ENCODE results near the gene FAM156A.
"Not testable (repeated sequence)": the region's sequence is repeated elsewhere in the genome, so short reads cannot be mapped to it uniquely, and the experiment has no call there.

Gene FAM156A

DNA sequence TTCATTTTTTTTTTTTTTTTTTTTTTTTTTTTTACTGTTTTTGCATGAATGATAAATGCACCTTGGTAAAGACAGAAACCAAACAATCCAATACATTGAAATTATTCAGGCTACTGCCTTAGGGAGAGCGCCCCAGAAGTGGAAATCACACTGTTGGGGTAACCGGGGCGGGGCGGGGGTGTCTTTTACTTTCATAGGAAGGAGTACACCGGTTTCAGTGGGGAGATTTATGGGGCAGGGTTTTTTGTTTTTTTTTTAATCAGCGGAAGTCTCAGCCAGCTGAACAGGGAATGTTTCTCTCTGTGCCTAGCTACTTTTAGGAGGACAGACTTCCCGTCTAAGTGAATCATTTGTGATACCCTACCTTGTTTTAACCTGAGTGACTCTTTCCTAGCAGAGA lies 643 bp upstream of the FAM156A start:
- DNase-seq, result not testable (repeated sequence)

DNA sequence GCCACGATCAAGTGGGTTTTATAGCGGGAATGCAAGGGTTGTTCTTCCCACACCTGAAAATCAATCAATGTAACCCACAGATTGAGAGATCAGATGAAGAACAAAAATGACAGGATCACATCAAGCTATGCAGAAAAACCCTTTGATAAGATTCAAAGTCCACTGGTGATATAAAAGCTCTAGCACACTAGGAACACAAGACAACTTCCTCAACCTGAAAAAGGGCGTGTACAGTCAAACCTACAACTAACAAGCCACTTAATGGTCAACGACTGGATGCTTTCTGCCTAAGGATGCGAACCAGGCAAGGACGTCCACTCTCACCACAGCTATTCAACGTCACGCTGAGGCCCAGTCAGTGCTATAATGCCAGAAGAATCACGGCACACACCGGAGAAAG lies 8.4 kb downstream of the FAM156A start:
- DNase-seq, result not testable (repeated sequence)

DNA sequence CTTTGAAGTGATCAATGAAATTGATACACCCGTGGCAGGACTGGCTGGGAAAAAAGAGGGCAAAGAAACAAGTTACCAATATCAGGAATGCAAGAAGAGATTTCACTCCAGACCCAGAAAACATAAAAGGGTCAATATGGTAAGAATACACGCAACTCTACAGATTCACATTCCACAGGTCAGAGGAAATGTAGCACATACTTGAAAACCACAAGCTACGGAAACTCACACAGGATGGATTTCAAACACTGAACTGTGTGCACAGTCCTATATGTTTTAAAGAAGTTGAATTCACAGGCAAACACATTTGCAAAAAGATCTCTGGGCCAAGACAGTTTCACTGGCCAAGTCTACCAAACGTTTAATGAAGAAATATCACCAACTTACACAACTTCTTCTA lies 9.0 kb downstream of the FAM156A start:
- DNase-seq, result not testable (repeated sequence)

DNA sequence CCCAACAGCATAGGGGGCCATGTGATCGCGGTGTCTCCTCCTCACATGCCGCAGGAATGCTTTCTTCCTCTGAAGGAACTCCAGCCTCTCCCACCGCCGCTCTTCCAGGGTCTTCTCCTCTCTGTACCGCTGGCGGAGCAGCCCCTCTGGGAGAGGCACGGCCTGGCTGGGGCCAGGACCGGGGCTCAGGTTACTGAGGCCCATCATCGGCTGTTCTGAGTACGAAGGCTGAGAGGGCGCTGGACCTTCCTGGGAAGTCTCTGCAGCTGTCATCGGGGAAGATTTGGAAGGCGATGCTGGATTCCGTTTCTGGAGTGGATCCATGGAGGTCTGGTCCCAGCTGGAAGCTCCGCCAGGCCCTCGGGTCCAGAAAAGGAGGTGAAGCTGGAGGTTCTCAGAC lies 10.1 kb downstream of the FAM156A start:
- not testable (repeated sequence) for DNase-seq

DNA sequence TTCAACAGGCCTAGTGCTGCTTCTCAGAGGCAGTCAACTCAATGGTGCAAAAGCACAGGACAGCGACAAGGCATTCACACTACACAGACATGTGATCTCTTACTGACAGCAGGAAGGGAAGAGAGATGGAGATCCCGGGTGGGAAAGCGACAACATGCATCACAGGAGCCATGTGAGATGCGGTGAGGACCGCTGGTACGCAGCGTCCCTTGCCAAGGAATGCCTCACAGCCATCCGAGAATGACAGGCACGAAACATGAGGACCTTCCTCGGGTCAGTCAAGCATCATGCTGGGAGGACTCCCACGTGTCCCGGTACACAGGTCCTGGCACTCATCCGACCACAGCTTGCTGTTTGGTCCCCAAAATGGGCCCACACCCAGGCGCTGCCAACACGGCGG lies 10.8 kb downstream of the FAM156A start:
- DNase-seq, result not testable (repeated sequence)

DNA sequence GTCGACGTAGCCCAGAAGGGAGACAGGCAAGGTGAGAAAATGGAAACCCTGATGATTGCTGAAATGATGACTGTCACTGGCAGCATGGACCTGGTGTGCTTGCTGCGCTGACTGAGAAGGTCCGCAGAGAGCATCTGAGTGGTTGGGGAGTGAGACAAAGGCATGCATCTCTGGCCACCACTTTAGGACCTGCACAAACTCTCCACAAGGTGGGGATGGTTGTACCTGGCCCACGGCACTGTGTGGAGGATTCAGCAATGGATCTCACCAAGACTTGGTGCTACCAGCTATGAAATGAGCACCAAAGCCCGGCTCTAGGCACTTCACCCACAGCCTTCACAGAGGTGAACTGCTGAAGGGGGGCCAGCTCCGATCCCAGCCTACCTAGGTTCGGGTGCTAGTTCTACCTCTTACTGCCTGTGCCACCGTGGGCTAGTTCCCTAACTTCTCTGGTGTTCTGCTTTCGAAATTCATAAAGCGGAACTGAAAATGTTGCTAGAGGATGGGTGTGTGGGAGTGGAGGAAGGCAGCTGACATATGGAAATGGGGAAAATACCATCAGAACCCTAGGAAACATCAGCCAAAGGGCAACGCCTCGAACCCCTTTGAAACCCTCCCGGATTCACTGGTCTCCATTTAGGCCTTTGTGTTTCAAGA lies 12.4 kb downstream of the FAM156A start:
- not testable (repeated sequence) for DNase-seq

DNA sequence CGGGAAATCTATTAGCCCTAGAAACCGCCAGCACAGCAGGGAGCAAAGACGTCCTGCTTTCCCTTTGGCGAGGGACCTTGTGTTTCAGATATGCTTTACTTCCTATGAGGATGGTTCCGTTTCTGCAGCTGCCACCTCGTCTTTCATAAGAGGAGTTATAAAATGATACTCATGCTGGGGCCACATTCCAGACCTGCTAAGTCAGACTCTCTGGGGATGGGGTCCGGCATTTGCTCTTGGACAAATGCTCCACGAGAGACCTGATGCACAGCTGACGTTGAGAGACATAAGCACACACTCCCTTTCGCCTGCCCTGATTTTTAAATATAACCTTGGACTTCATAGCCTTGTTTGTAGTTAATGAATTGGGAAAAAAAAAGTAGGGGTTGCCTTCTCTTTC lies 16.6 kb downstream of the FAM156A start:
- DNase-seq, result not testable (repeated sequence)

DNA sequence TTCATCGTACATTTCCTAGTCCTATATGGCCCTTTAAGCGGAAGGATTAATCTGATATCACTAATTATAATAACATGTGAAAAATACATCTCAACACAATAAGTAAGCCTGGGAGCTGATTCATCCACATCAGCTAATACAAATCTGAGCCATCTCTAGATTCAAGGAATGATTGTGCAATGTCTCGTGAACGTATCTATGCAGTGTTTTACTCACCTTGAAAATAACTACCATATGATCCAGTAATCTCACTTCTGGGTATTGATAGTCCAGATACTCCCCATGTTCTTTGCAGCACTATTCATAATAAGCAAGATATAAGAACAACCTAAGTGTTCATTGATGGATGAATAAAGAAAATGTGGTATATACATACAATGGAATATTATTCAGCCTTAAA lies 17.6 kb downstream of the FAM156A start:
- not testable (repeated sequence) for DNase-seq

DNA sequence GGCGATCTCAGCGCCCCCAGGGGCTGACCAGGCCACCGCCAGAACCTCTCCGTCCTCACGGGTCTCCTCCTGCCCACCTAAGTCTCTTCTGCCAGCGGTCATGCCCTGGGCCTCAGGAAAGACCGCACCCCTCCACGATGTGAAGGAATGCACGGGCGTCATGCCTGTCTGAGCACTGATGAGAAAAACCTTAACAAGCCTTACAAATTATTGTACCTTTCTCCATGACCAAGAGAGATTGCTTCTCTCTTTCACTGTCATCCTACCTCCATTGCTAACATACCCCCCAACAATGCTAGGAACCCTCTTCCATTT lies 22.9 kb downstream of the FAM156A start:
- DNase-seq, result not testable (repeated sequence)

DNA sequence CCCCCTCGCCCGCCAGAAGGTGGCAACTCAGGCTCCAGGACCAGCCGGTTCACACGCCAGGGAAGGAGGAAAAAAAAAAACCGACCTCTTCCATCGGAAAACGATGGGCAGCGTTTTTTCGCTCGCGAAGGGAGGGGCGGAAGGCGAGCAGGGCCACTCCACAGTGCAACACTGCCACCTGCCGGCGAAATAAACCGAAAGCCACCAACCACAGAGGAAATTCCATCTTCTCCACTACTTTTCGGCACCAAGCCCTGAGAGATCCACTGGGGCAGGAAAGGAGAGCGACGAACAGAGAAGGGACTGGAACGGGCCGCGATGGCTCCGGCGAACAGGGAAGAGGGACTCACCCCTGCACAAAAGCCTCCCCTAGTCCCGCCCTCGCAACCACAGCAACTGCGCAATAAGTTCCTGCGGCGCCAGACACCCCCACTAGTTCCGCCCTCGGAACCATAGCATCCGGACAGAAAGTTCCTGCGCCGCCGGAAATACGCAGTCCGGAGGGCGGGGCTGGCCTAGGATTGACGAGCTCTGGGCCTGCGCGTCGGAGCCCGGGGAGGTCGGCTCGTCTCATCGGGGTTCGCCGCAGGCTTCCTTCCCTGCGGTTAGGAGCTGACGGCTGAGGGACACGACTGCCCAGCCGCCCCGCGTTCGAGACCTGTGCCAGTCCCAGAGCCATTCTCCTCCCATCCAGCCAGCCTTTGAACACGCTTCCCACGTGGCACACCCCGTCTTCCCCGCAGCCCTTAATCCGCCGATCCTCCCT lies 23.4 kb downstream of the FAM156A start:
- DNase-seq, result peak; percentile 95

DNA sequence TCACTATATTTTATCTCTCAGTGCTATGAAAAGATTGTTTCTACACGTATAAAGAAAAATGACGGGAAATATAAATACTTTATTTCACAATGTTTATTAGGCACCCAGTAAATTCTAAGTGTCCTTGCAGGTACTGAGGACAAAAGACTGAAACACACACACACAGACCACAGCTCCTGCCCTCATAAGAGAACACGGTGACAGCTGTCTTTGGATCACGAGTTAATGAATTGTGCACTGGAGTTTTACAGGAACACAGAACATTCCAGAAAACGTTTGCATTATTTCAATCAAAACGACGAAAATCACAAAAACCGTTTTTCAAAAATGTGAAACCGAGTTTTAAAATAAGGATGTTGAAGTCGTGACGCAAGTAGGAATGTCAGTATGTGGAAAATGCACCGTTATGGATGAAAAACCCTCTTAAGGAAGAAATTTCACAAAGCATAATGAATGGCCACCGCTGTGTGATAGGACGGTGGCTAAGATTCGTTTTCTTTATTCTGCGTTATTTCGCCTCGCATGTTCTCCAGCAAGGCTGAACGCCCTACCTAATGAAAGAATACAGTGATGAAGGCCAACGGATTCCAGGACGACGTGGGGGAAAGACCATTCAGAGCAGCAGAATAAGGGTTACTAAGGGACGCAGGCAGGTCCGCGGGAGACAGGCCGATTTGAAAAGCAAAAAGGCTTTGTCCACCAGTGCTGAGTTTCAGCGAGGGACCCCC lies 24.2 kb downstream of the FAM156A start:
- DNase-seq, result no peak

DNA sequence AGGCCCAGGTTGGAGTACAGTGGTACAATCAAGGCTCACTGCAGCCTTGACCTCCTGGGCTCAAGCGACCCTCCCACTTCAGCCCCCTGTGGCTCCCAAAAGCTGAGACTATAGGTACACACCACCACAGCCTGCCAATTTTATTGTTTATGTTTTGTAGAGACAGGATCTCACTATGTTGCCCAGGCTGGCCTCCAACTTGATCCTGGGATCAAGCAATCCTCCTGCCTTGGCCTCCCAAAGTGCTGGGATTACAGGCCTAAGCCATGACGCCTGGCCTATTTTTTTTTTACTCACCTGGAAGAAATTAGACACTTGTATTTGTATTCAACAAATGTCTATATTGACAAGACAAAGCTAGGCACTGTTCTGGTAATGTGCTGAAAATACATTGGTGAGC lies 25.1 kb downstream of the FAM156A start:
- no peak for DNase-seq

DNA sequence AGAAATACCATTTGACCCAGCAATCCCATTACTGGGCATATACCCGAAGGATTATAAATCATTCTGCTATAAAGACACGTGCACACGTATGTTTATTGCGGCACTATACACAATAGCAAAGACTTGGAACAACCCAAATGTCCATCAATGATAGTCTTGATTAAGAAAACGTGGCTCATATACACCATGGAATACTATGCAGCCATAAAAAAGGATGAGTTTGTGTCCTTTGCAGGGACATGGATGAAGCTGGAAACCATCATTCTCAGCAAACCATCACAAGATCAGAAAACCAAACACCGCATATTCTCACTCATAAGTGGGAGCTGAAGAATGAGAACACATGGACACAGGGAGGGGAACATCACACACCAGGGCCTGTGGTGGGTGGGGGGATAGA lies 28.1 kb downstream of the FAM156A start:
- not testable (repeated sequence) for DNase-seq

DNA sequence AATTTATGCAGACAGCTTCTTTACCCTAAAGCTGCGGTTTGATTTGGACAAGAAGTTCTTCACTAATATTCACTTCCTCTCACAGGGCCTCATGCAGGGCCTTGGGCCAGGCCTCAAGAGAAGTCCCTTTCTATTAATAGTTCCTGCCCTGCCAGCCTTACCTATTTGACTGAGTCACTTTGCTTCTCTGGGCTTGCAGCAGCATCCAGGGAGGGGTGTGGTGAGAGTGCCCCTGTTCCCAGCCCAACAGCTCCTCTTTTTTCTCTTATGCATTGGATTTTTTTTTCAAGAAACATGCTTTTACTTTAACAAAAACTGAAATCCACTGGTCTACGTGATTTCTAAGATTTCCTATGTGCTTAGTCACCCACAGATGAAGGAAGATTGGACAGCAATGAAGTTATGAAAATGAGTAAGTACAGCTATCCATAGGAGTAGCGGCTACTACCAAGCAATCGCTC lies 34.5 kb downstream of the FAM156A start:
- DNase-seq, result peak; percentile 56

DNA sequence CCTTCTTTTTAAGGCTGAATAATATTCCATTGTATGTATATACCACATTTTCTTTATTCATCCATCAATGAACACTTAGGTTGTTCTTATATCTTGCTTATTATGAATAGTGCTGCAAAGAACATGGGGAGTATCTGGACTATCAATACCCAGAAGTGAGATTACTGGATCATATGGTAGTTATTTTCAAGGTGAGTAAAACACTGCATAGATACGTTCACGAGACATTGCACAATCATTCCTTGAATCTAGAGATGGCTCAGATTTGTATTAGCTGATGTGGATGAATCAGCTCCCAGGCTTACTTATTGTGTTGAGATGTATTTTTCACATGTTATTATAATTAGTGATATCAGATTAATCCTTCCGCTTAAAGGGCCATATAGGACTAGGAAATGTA lies 43.6 kb downstream of the FAM156A start:
- not testable (repeated sequence) for DNase-seq

DNA sequence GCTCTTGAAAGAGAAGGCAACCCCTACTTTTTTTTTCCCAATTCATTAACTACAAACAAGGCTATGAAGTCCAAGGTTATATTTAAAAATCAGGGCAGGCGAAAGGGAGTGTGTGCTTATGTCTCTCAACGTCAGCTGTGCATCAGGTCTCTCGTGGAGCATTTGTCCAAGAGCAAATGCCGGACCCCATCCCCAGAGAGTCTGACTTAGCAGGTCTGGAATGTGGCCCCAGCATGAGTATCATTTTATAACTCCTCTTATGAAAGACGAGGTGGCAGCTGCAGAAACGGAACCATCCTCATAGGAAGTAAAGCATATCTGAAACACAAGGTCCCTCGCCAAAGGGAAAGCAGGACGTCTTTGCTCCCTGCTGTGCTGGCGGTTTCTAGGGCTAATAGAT lies 44.6 kb downstream of the FAM156A start:
- not testable (repeated sequence) for DNase-seq

DNA sequence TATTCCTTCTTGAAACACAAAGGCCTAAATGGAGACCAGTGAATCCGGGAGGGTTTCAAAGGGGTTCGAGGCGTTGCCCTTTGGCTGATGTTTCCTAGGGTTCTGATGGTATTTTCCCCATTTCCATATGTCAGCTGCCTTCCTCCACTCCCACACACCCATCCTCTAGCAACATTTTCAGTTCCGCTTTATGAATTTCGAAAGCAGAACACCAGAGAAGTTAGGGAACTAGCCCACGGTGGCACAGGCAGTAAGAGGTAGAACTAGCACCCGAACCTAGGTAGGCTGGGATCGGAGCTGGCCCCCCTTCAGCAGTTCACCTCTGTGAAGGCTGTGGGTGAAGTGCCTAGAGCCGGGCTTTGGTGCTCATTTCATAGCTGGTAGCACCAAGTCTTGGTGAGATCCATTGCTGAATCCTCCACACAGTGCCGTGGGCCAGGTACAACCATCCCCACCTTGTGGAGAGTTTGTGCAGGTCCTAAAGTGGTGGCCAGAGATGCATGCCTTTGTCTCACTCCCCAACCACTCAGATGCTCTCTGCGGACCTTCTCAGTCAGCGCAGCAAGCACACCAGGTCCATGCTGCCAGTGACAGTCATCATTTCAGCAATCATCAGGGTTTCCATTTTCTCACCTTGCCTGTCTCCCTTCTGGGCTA lies 48.9 kb downstream of the FAM156A start:
- DNase-seq, result not testable (repeated sequence)

DNA sequence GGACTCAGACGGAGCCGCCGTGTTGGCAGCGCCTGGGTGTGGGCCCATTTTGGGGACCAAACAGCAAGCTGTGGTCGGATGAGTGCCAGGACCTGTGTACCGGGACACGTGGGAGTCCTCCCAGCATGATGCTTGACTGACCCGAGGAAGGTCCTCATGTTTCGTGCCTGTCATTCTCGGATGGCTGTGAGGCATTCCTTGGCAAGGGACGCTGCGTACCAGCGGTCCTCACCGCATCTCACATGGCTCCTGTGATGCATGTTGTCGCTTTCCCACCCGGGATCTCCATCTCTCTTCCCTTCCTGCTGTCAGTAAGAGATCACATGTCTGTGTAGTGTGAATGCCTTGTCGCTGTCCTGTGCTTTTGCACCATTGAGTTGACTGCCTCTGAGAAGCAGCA lies 50.4 kb downstream of the FAM156A start:
- not testable (repeated sequence) for DNase-seq

DNA sequence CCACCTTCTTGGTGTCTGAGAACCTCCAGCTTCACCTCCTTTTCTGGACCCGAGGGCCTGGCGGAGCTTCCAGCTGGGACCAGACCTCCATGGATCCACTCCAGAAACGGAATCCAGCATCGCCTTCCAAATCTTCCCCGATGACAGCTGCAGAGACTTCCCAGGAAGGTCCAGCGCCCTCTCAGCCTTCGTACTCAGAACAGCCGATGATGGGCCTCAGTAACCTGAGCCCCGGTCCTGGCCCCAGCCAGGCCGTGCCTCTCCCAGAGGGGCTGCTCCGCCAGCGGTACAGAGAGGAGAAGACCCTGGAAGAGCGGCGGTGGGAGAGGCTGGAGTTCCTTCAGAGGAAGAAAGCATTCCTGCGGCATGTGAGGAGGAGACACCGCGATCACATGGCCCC lies 51.2 kb downstream of the FAM156A start:
- not testable (repeated sequence) for DNase-seq

DNA sequence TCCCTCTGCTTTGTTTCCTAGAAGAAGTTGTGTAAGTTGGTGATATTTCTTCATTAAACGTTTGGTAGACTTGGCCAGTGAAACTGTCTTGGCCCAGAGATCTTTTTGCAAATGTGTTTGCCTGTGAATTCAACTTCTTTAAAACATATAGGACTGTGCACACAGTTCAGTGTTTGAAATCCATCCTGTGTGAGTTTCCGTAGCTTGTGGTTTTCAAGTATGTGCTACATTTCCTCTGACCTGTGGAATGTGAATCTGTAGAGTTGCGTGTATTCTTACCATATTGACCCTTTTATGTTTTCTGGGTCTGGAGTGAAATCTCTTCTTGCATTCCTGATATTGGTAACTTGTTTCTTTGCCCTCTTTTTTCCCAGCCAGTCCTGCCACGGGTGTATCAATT lies 52.2 kb downstream of the FAM156A start:
- DNase-seq, result not testable (repeated sequence)

DNA sequence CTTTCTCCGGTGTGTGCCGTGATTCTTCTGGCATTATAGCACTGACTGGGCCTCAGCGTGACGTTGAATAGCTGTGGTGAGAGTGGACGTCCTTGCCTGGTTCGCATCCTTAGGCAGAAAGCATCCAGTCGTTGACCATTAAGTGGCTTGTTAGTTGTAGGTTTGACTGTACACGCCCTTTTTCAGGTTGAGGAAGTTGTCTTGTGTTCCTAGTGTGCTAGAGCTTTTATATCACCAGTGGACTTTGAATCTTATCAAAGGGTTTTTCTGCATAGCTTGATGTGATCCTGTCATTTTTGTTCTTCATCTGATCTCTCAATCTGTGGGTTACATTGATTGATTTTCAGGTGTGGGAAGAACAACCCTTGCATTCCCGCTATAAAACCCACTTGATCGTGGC lies 52.8 kb downstream of the FAM156A start:
- not testable (repeated sequence) for DNase-seq
